Karpas-422 (cell line): Measurements from ENCODE around the gene GAR1. TPM values are rescaled to one million over a fixed set of nuclear protein-coding genes. Genes with fewer than 3 reads are reported as not detected.
"Not testable (repeated sequence)": the region's sequence is repeated elsewhere in the genome, so short reads cannot be mapped to it uniquely, and the experiment has no call there.

Source experiments
- DNase-seq: peaks from one replicate; pipeline ENCODE4 v3.0.0-alpha.2; 2015
- H2AFZ ChIP-seq: fragments of 200-600 bp; sonication (generic); 2 replicates; pipeline ENCODE4 v1.6.1; 2014; ENCODE audit warnings: antibody characterized with exemption, low read length, mixed read lengths
- H3K27ac ChIP-seq: fragments of 200-600 bp; sonication (generic); 2 replicates; pipeline ENCODE4 v1.5.1; 2014; ENCODE audit warnings: mild to moderate bottlenecking, low read length, moderate library complexity
- H3K27me3 ChIP-seq: fragments of 200-600 bp; sonication (generic); 2 replicates; pipeline ENCODE4 v1.6.1; 2014; ENCODE audit warnings: low read length, mixed read lengths
- H3K36me3 ChIP-seq: fragments of 200-600 bp; sonication (generic); 2 replicates; pipeline ENCODE4 v1.6.1; 2014; ENCODE audit warnings: low read length, mixed read lengths; ENCODE audit not compliant: insufficient read depth
- H3K4me1 ChIP-seq: fragments of 200-600 bp; sonication (generic); 2 replicates; pipeline ENCODE4 v1.6.1; 2014; ENCODE audit warnings: mild to moderate bottlenecking, low read length, mixed read lengths
- H3K4me2 ChIP-seq: fragments of 200-600 bp; sonication (generic); 2 replicates; pipeline ENCODE4 v1.6.1; 2014; ENCODE audit warnings: low read length, low read depth, mild to moderate bottlenecking; ENCODE audit not compliant: poor library complexity, severe bottlenecking
- H3K4me3 ChIP-seq: fragments of 200-600 bp; sonication (generic); 2 replicates; pipeline ENCODE4 v1.5.1; 2014; ENCODE audit warnings: mild to moderate bottlenecking, antibody characterized with exemption, low read length, mixed read lengths
- H3K79me2 ChIP-seq: fragments of 200-600 bp; sonication (generic); 2 replicates; pipeline ENCODE4 v1.6.1; 2014; ENCODE audit warnings: mild to moderate bottlenecking, low read length, mixed read lengths
- H3K9ac ChIP-seq: fragments of 200-600 bp; sonication (generic); 2 replicates; pipeline ENCODE4 v1.6.0; 2014; ENCODE audit warnings: low read length
- H3K9me2 ChIP-seq: fragments of 200-600 bp; sonication (generic), shearing (Covaris generic); replicated peaks from 2 replicates; pipeline ENCODE4 v1.6.0; 2014; ENCODE audit warnings: mild to moderate bottlenecking, low read length, moderate library complexity; ENCODE audit not compliant: insufficient read depth
- H3K9me3 ChIP-seq: fragments of 300-700, 200-600 bp; sonication (generic); 2 replicates; pipeline ENCODE4 v1.6.1; 2014; ENCODE audit warnings: low read length, mixed read lengths
- H4K20me1 ChIP-seq: fragments of 200-600 bp; sonication (generic); 2 replicates; pipeline ENCODE4 v1.6.1; 2014; ENCODE audit warnings: mild to moderate bottlenecking, antibody characterized with exemption, low read length, low read depth; ENCODE audit not compliant: insufficient read depth
- total RNA-seq: library from RNA; depleted of rRNA; stranded (reverse); fragments of >200 nt; shearing (Covaris generic); gene quantifications from 2 replicates; pipeline ENCODE4 v1.2.3, GENCODE V29; 2014; ENCODE audit warnings: low replicate concordance; rRNA removed

The GAR1 gene
- 10.9 and 13.5 TPM in 2 replicates for total RNA-seq

DNA sequence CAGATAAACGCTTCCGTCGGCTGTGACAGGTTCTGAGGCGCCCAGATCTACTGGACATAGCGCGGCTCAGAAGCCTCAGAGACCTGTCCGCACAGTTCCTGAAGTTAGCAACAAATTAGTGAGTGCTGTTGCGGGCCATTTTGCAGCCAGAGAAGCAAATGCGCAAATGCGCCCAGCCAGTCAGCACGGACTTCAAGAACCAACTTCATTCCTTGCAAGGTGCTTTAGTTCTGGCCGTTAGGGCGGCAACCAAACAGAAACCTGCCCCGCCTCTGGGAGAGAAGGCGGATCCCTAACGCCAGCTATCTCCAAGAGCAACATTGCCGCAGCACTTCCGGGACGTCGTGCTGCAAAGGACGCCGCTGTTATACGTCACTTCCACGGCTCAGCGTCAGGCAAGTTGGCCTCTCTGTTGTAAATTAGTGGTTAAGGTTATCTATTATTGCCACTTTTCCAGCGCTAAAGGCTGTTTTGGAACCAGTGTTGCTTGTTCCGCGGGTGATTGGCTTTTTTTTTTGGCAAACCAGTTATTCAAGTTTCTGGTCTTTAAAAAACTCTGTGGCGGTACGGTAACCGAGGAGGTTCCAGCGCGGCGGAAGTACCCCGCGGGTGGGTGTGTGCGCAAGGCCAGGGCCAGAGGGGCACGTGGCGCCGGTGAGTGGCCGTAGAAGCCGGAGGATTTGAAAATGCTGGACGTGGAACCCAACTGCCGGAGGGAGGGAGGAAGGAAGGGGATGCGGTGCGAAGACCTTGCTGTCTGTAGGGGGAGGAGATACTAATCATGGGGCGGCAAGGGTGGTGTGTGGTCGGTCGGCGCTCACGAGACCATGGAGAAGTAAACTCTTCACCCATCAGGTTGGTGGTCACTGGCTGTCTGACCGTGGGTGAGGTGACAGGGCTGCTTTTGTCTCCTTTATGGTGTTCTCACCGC, at the start of gene GAR1:
Gene GAR1 (plus strand): TSS at position 612 of the 931 bp plus-strand sequence. CDS start 403 bp downstream, outside the sequence.
- Histone ChIP-seq H3K4me1 (peaks cover 27% of the 10 kb centered on the region), H3K4me3 (peak within 1 kb of the TSS; percentile 74), H3K27ac (peak within 1 kb of the TSS; percentile 59), H2AFZ (peak within 1 kb of the TSS; percentile 89), H3K9ac (peak within 1 kb of the TSS; percentile 95), H3K27me3 (no peaks in the 10 kb centered on the region), H3K79me2 (peaks cover 51% of the 10 kb centered on the region), H3K9me2 (no peaks in the 10 kb centered on the region), H3K36me3 (peaks cover 25% of the 10 kb centered on the region), H3K4me2 (peak within 1 kb of the TSS; percentile 86), H4K20me1 (no peaks in the 10 kb centered on the region), H3K9me3 (no peaks in the 10 kb centered on the region)
- DNase-seq: peak; percentile 96

DNA sequence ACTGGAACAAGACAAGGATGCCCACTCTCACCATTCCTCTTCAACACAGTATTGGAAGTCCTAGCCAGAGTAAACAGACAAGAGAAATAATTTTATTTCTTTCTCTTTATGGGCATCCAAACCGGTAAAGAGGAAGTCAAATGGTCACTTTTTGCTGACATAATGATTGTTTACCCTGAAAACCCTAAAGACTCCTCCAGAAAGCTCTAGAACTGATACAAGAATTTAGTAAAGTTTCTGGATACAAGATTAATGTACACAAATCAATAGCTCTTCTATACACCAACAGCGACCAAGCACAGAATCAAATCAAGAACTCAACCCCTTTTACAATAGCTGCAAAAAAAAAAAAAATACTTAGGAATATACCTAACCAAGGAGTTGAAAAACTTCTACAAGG, 33.5 kb upstream of the GAR1 start:
- H2AFZ ChIP-seq, H4K20me1 ChIP-seq, H3K27ac ChIP-seq, H3K27me3 ChIP-seq, H3K4me3 ChIP-seq, H3K9me3 ChIP-seq, H3K9ac ChIP-seq, H3K36me3 ChIP-seq, H3K79me2 ChIP-seq, H3K9me2 ChIP-seq, H3K4me1 ChIP-seq, DNase-seq, H3K4me2 ChIP-seq: not testable (repeated sequence)

DNA sequence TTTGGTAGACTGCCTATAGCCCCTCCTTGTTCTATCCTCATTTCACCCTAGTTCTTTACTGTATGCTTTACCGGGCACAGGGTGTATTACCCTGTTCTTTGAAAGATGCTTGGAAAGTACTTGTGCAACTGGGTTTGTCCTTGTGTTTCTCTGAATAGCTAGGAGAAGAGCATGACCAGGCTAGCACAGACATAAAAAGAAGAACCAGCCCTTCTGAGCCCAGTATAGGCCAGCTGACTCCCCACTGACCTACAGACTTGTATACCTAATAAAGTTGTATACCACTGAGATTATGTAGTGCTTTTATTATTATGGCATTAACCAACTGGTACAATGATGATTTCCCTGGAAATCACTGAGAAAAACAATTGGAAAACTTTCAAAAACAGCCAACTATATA, 28.7 kb upstream of the GAR1 start:
- Histone ChIP-seq H4K20me1 (no peaks in the 10 kb centered on the region), H3K4me3 (no peak overlapping the region), H3K27me3 (no peaks in the 10 kb centered on the region), H2AFZ (no peak overlapping the region), H3K9ac (no peak overlapping the region), H3K9me3 (no peaks in the 10 kb centered on the region), H3K36me3 (no peaks in the 10 kb centered on the region), H3K4me1 (no peaks in the 10 kb centered on the region), H3K79me2 (no peaks in the 10 kb centered on the region), H3K4me2 (no peak overlapping the region), H3K27ac (no peak overlapping the region), H3K9me2 (no peaks in the 10 kb centered on the region)
- no peak for DNase-seq

DNA sequence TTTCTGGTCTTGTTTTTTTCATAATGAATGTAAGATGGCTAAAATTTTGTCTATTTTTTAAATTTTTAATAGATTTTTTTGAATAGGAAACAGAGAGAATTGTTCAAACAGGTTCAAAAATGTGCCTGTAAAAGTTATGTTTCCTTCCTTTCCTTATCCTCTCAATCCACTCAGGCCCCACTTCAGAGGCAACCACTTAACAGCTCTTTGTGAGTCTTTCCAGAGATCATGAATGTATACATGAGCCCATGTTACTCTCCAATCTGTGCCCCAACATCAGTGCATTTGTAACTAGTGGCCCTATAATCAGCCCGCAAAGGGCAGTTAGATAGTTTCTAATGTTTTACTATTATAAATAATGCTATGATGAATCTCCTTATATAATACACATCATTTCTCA, 27.8 kb upstream of the GAR1 start:
- H4K20me1 ChIP-seq: no peaks in the 10 kb centered on the region
- no peak overlapping the region for H3K4me2 ChIP-seq
- H3K9ac ChIP-seq: no peak overlapping the region
- no peaks in the 10 kb centered on the region for H3K36me3 ChIP-seq
- no peak for DNase-seq
- H3K9me3 ChIP-seq: no peaks in the 10 kb centered on the region
- no peaks in the 10 kb centered on the region for H3K9me2 ChIP-seq
- H3K27ac ChIP-seq: no peak overlapping the region
- no peaks in the 10 kb centered on the region for H3K79me2 ChIP-seq
- no peak overlapping the region for H2AFZ ChIP-seq
- no peak overlapping the region for H3K4me3 ChIP-seq
- no peaks in the 10 kb centered on the region for H3K4me1 ChIP-seq
- no peaks in the 10 kb centered on the region for H3K27me3 ChIP-seq

DNA sequence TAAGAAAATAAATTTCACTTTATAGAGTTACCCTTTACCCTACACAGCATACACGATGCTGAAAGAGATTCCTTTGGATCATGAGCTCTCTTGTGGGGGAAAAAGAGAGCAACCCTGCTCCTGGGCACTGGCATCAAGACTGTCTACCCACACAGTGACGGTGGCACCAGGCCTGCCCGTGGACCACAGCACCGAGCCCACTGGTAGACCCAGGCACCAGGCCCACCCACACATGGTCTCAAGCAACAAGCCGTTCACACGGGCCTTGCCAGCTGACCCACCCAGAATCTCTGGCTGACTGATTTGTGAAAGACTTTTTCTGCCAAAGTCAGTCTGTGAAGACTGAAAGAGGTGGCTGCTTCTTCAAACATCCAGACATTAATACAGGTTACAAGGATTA, 20.5 kb upstream of the GAR1 start:
- DNase-seq: no peak
- H3K27me3 ChIP-seq: no peaks in the 10 kb centered on the region
- H4K20me1 ChIP-seq: no peaks in the 10 kb centered on the region
- H3K9me2 ChIP-seq: no peaks in the 10 kb centered on the region
- no peaks in the 10 kb centered on the region for H3K36me3 ChIP-seq
- H3K27ac ChIP-seq: no peak overlapping the region
- H2AFZ ChIP-seq: no peak overlapping the region
- no peaks in the 10 kb centered on the region for H3K9me3 ChIP-seq
- H3K4me2 ChIP-seq: no peak overlapping the region
- H3K79me2 ChIP-seq: no peaks in the 10 kb centered on the region
- no peak overlapping the region for H3K9ac ChIP-seq
- H3K4me3 ChIP-seq: no peak overlapping the region
- no peaks in the 10 kb centered on the region for H3K4me1 ChIP-seq

DNA sequence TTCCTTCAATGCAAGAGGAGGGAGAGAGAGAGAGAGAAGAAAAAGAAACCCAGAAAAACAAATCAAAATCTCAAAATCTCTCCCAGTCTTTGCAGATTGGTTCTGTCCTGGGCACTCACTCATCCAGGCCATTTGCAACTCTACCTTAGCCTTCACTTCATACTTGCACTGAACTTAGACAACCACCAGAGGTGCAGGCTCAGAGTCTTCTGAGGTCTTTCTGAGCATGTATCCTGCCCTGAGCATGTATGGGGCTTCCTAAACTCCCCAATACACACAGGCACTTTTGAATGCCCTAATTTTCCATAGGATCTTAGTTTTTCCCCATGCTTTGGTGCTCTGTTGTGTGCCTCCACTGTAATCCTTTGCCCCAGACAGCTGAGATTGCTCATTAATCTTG, 16.7 kb upstream of the GAR1 start:
- peak; percentile 46 for DNase-seq
- Histone ChIP-seq H4K20me1 (no peaks in the 10 kb centered on the region), H3K9me3 (no peaks in the 10 kb centered on the region), H3K4me3 (no peak overlapping the region), H3K4me2 (no peak overlapping the region), H3K9ac (no peak overlapping the region), H3K27me3 (no peaks in the 10 kb centered on the region), H3K79me2 (no peaks in the 10 kb centered on the region), H3K27ac (no peak overlapping the region), H2AFZ (0 out of 2 replicates have a peak overlapping the region, but pooled peaks have one; percentile 13), H3K4me1 (no peaks in the 10 kb centered on the region), H3K9me2 (no peaks in the 10 kb centered on the region), H3K36me3 (no peaks in the 10 kb centered on the region)

DNA sequence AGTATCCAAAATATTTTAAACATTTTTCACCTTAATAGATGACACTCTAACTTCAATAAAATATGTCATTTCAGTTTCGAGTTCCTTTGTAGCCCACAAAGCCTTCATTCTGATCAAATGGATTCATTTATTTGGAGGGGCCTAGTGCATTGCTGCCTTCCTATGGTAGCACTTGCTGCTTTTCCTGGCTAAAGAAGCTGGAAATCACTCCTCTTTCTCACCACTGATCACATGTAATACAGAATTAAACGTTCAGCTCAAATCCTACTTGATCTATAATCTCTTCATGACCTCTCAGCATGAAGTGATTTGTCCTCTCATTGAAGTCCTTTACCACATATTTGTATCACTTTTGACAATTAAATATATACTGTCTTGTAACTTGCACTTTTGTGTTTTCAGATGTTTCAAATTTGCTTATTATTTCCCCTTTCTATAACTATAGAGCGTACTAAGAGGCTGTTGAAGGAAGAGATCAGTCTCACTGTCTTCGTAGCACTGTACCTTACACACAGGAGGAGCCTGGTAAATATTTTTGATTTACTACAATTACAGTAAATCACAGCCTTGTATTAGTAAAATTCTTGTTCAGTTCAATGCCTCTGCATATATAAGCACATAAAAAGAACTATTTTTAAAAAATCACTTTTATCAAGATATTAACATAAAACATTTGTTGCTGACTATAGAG, 14.3 kb upstream of the GAR1 start:
- H3K4me3 ChIP-seq: no peak overlapping the region
- H3K9ac ChIP-seq: no peak overlapping the region
- no peaks in the 10 kb centered on the region for H3K9me2 ChIP-seq
- H3K27me3 ChIP-seq: no peaks in the 10 kb centered on the region
- H3K4me1 ChIP-seq: no peaks in the 10 kb centered on the region
- H3K36me3 ChIP-seq: no peaks in the 10 kb centered on the region
- H2AFZ ChIP-seq: peak overlapping the region; percentile 41; the same call in 1 of the 2 replicates
- H3K79me2 ChIP-seq: no peaks in the 10 kb centered on the region
- no peak overlapping the region for H3K27ac ChIP-seq
- no peak for DNase-seq
- no peak overlapping the region for H3K4me2 ChIP-seq
- H3K9me3 ChIP-seq: no peaks in the 10 kb centered on the region
- no peaks in the 10 kb centered on the region for H4K20me1 ChIP-seq

DNA sequence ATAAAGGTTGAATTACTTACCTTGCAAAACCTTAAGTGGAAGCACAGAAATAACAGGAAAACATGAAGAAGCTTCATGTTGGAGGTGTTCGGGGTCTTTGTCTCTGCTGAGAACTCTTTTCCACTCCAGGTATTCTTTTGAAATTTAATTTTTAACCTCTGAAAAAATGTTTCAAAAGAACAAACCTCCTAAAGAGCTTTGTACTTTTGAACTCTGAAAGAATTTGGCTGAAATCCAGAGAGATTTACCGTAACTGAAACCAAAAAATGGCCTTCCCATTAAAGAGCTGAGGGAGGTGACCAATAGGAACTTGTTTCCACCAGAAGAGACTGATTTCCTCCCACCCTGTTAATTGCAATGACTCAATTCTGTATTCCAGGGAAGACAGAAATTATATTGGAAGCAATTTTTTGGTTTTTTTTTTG, 13.7 kb upstream of the GAR1 start, which contains the start of gene CFI:
Gene CFI (minus strand): TSS at position 105 of the 425 bp plus-strand sequence. CDS start 28 bp downstream, at position 77.
- DNase-seq: no peak
- H3K27me3 ChIP-seq: no peaks in the 10 kb centered on the region
- no peak within 1 kb of the TSS for H3K9ac ChIP-seq
- no peaks in the 10 kb centered on the region for H3K36me3 ChIP-seq
- H3K9me3 ChIP-seq: no peaks in the 10 kb centered on the region
- H3K79me2 ChIP-seq: no peaks in the 10 kb centered on the region
- H4K20me1 ChIP-seq: no peaks in the 10 kb centered on the region
- no peak within 1 kb of the TSS for H3K4me3 ChIP-seq
- no peaks in the 10 kb centered on the region for H3K9me2 ChIP-seq
- peak within 1 kb of the TSS; percentile 41; the same call in 1 of the 2 replicates for H2AFZ ChIP-seq
- H3K4me1 ChIP-seq: no peaks in the 10 kb centered on the region
- no peak within 1 kb of the TSS for H3K27ac ChIP-seq
- no peak within 1 kb of the TSS for H3K4me2 ChIP-seq
